NCI-H146 treated with DMSO at 0.1 percent for 48 hours (cell line): ENCODE results near the gene UBA7.
A peak's percentile ranks its signal among the peaks of the same experiment; 100 is the strongest.
"Not testable (repeated sequence)": the region's sequence is repeated elsewhere in the genome, so short reads cannot be mapped to it uniquely, and the experiment has no call there.

ENCODE experiments used
- DNase-seq: peaks from one replicate; lab custom pipeline; 2025; ENCODE audit not compliant: unreplicated experiment; lab: John Stamatoyannopoulos, UW

UBA7 gene, protein sequence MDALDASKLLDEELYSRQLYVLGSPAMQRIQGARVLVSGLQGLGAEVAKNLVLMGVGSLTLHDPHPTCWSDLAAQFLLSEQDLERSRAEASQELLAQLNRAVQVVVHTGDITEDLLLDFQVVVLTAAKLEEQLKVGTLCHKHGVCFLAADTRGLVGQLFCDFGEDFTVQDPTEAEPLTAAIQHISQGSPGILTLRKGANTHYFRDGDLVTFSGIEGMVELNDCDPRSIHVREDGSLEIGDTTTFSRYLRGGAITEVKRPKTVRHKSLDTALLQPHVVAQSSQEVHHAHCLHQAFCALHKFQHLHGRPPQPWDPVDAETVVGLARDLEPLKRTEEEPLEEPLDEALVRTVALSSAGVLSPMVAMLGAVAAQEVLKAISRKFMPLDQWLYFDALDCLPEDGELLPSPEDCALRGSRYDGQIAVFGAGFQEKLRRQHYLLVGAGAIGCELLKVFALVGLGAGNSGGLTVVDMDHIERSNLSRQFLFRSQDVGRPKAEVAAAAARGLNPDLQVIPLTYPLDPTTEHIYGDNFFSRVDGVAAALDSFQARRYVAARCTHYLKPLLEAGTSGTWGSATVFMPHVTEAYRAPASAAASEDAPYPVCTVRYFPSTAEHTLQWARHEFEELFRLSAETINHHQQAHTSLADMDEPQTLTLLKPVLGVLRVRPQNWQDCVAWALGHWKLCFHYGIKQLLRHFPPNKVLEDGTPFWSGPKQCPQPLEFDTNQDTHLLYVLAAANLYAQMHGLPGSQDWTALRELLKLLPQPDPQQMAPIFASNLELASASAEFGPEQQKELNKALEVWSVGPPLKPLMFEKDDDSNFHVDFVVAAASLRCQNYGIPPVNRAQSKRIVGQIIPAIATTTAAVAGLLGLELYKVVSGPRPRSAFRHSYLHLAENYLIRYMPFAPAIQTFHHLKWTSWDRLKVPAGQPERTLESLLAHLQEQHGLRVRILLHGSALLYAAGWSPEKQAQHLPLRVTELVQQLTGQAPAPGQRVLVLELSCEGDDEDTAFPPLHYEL

DNA sequence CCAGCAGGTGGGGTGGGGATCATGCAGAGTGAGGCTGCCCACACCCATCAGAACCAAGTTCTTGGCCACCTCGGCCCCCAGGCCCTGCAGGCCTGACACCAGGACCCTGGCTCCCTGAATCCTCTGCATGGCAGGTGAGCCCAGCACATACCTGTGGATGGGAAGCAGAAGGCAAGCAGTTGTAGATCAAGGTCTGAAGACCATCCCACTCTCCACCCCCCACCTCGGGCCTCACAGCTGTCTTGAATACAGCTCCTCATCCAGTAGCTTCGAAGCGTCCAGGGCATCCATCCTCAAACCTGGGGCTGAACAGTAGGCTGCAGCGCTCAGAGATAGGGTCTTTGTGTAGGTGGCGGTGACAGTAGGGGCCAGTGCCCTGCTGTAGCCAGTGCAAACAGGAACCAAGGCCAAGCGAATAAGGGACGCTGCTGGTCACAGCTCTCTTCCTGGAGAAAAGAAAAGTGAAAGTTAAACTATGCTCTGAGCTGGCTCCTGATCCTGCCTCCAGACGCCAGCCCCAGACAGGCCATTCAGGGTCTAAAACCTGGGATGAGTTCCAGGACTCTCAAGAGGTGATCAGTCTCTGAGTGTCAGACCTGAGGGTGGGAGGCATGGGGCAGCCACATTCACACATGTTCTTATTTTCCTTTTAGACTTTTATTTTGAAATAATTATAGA, at the start of gene UBA7:
UBA7 (minus strand) TSS at position 457 of the 678 bp plus-strand sequence; CDS start at position 291, 166 bp downstream.
- DNase-seq: no peak

DNA sequence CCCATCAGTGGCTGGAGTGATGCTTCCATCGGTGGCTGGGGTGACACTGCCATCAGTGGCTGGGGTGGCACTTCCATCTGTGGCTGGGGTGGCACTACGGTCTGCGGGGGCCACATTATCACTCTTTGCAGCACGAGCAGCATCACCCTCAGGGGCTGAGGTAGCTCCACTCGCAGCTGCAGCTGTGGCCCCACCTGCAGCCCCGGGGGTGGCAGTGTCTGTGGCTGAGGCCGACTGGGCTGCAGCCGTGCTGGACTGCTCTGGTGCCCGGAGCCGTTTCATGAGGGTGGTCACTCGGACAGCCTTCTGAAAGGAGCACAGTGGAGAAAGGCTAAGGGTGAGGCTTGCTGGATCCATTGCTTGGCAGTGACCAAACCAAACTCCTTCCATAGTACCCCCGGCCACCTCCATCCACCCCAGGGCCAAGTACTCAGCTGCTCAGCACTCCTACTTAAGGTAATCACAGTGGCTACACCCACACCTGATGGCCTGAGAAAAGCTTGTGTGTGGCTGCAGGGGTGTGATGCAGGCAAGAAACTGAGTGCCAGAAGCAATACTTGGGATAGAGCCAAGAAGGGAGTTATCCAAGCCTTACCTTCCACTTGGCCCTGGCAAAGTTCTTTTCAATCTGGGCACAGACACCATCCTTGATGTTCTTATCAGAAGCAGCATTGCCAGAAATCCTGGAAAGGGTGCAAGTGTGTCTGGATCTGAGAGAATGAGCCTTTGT, 46.0 kb upstream of the UBA7 start:
- no peak for DNase-seq

- DNase-seq: peak; percentile 49
These were observed 42.6 kb upstream of the UBA7 start, which contains the start of gene TRAIP for GRCh38 chr3:49856181-49857005. TSS of gene TRAIP (minus strand) at chr3:49856564. CDS start at chr3:49856453, 111 bp downstream.

GRCh38 chr3:49855662-49856061, 41.9 kb upstream of the UBA7 start:
- no peak for DNase-seq

DNA sequence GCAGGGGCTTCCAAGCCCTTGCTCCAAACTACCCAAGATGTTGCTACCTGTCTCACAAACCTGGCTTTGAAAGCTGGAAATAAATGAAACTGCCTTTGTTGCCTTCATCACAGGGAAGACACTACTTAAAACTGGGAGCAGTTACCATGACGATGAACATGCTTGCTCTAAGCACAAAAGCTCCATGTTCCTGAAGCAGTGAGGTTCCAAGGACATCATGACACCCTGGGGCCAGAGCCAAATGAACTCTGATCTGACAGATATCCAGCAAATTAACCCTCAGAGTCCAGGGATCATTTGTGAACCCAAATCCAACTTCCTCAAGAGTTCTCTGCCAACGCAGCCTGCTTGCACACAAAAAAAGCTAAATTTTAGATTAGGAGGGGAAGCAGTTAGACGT, 31.9 kb upstream of the UBA7 start:
- DNase-seq: no peak

- DNase-seq: no peak
These were observed 30.9 kb upstream of the UBA7 start for GRCh38 chr3:49844464-49845183.

DNA sequence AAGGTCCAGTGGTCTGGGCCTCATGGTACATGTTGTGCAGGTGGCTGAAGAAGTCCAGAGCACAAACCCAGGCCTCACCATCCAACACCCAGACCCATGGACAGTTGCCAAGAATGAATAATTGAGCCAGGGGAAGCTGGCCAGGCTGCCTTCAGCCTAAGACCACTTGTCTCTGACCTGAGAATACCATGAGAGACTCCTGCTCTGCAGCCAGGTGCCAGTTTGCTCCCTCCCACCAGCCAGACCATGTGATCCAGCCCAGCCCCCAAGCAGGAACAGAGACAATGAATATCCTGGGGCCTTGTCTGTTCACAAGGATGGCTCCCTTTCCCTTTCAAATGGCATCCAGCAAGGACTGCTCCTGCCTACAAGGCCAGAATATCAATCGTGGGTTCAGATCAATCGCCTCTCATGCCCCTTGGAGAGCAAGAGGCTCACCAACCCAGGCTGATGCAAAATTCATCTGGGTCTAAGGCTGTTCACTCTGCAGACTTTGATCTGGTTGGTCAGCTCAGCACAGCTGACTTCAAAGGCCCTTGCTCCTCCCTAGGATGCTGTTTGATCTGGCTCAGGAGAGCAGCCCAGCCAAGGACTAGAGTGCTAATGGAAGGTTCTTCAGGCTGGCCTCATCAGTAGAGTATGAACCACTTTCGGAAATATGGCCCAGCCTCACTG, 29.2 kb upstream of the UBA7 start:
- DNase-seq: no peak

DNA sequence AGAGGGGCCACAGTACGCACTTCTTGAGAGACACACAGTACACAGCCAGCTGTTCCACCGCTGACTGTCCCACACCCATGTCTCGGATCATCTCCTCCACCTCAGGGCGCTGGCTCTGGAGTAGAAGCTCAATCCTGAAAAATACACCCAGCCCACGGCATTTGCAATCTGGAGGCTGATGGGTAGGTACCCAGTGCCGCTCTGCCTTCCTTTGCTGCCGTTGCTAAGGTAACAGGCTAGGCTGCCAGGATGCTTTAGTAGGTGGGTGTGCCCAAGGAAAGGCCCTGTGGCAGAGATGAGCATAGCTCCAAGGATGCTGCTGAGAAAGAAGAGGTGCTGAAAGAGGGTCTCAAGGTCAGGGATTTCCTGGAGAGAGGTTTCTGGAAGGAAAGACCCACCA, 28.1 kb upstream of the UBA7 start:
- DNase-seq: no peak

GRCh38 chr3:49841126-49841696, 27.5 kb upstream of the UBA7 start:
- no peak for DNase-seq

- DNase-seq: no peak
These were observed 26.6 kb upstream of the UBA7 start for GRCh38 chr3:49840388-49840787.

DNA sequence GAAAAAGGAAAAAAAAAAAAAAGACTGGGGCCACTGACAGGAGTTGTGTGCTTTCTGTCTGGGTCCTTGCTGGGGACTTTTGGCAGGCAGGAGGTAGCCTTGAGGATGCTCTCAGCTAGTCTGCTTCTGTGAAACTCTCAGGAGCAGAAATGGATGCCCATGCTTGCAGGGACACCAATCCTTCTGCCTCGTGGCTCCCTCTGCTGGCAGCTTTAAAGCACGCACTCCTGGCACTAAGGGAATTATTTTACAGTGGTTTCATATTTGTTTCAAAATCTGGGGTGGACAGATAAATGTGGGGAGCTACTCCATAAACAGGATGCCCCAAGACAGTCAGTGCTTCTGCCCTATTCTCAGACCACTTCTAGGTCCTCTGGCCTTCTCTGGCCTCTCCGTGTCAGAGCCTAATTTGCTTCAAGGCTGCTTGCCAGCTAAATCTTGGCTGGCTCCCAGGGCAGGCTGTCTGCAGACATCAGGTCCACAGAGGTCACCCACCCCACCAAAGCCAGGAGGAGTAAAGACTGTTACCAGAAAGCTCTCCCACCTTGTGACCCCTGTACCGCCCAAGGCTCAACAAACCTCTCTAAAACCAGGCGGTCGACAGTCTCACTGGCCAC, 25.5 kb upstream of the UBA7 start:
- DNase-seq: peak; percentile 2

DNA sequence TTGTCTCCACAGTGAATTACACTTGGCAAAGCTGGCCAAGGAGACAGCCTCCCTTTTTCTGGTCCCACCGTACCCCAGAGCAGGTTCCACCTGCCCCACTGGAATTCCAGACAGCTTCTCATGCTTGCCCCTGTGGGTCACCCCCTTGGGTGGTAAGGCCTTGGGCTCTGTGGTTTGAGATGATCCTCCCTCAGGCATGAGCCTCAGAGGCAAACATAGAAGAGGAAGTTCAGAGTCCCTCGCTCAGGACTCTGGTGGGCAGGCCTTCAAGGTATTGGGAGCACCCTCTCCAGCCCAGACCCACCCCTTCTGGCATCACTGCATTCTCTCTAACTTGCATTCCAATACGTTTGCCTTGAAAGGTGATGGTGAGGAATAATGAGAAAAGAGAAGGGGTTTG, 17.6 kb upstream of the UBA7 start:
- DNase-seq: no peak

GRCh38 chr3:49826016-49826415, 12.3 kb upstream of the UBA7 start:
- DNase-seq: no peak

GRCh38 chr3:49823131-49823530, 9.4 kb upstream of the UBA7 start:
- DNase-seq: not testable (repeated sequence)

DNA sequence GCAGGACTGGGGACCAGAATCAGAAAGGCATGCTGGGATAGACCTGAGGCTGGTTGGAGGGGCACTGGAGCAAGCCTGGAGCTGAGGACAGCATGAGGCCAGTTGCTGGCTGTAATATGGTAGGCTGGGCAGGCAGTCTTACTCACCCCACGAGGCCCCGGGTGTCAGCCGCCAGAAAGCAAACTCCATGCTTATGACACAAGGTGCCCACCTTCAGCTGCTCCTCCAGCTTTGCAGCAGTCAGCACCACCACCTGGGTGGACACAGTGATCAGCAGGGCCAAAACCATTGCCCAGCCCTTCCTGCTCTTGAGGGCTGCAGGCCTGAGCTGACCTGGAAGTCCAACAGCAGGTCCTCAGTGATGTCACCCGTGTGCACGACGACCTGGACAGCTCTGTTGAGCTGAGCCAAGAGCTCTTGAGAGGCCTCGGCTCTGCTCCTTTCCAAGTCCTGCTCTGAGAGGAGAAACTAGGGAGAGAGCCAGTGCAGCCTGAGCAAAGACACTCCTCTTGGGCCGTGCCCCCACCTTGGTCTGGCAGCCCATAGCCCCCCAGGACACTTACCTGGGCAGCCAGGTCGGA, 747 bp downstream of the UBA7 start:
- no peak for DNase-seq

GRCh38 chr3:49807431-49808114, 6.2 kb downstream of the UBA7 start:
- DNase-seq: no peak

DNA sequence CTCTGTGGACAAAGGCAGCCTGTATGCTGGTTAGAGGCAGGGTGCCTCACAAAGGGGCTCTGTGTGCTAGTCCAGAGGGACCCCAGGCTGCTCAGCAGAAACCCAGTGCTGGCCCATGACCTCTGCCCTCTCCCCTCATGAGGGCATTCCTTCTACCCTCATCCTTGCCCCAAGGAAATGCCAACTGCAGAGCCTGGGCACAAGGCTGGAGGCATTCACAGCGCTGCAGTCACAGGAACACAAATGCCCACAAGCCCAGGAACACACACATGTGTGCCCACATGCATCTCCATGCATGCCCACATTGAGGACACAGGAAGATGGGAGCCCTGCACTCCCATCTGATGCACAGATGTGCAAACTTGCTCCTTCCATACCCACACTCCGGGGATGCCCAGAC, 6.9 kb downstream of the UBA7 start:
- no peak for DNase-seq
